AG10803 (cell line): Measurements from ENCODE around the gene GMDS.
A peak's percentile ranks its signal among the peaks of the same experiment; 100 is the strongest.

ENCODE experiments used
- DNase-seq: peaks from one replicate; pipeline ENCODE4 v3.0.0; 2010; ENCODE audit warnings: low read depth
- H3K4me3 ChIP-seq: 2 replicates; pipeline ENCODE4 v1.5.1; 2011; ENCODE audit warnings: mild to moderate bottlenecking, low read length, control low read depth
- CTCF ChIP-seq: conservative IDR thresholded peaks from 2 replicates; pipeline ENCODE4 v1.5.1; 2011; ENCODE audit warnings: mild to moderate bottlenecking, low read length, control low read depth, inconsistent platforms

GMDS gene

GRCh38 chr6:2168480-2168879, 76.9 kb downstream of the GMDS start:
- H3K4me3 ChIP-seq: no peak overlapping the region
- no peak for TF ChIP-seq CTCF
- DNase-seq: peak; percentile 34

- no peak overlapping the region for H3K4me3 ChIP-seq
- no peak for DNase-seq
- TF ChIP-seq CTCF: no peak
Measured at GRCh38 chr6:2166717-2167116, 78.7 kb downstream of the GMDS start.

DNA sequence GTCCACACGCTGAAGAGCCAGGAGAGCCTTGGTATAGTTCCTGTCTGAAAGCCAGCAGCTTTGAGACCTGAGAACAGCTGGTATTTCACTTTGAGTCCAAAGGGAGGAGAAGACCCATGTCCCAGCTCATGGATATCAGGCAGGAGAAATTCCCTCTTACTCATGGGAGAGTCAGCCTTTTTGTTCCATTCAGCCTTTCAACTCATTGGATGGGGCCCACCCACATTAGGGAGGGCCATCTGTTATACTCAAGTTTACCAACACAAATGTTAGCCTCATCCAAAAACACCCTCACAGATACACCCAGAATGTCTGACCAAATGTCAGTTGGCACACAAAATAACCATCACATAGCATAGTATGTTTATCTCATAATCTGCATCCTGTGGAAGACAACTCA, 80.1 kb downstream of the GMDS start:
- no peak for DNase-seq
- no peak for TF ChIP-seq CTCF
- H3K4me3 ChIP-seq: no peak overlapping the region

DNA sequence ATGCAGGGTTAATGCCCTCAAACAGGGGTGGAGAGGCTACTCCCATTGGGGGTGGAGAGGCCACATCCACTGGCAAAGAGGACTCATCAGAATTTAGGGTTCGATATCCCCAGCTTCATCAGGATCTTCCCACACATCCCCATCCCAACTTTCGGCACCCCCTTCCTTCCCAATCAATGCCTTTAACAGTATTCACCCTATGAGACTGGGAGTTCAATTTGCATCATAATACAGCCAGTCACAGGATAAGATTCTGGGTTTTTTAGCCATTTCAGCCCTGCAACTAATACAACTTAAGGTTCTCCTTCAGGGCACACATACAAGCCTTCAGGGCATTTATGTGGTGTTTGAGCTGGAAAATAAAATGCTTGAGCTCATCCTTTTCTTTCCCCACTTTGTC, 80.9 kb downstream of the GMDS start:
- no peak for DNase-seq
- H3K4me3 ChIP-seq: no peak overlapping the region
- no peak for TF ChIP-seq CTCF

DNA sequence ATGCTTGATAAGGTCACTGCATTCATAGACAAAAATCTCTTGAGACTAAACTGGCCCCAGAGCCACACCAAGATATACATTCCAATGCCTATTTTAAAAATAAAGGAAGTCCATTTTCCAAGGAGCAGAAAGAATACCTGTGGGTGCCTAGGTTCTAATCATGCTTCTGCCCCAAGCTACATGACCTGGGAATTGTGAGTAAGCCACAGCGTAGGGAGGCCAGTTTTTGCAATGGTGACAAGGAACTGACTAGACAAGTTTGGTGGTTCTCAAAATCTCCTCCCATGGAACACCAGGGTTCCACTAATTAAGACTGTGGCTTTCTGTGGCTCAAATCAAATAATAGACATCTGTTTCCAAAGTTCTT, 83.3 kb downstream of the GMDS start:
- TF ChIP-seq CTCF: no peak
- no peak for DNase-seq

DNA sequence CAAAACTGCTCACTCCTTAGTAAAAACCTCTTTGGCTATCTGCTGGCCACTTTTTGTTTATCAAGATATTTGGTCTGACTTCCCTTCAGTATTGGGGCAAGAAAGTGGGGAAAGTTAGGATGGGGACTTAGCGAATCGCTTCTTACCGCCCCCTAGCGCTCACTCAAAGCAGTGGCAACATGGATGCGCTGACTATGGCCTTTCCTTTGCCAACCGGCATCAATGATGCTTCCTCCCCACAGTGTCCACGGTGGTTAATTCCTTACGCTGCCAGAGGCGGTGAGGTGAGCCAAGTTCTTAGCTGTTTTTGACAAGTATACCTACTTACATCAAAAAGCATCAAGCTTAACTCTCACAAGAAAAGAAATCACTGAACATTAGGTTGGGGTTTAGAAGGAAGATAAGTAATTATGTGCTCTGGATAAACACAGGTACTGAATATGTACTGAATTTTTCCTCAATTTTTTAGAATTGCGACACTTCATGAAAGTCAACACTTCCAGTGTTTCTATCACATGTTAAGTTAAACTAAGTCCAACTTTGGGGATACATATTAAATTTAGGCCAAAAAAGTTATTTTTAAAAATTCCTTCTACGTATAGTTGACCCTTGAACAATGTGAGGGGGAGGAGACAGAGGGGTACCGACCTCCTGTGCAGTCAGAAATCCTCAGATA, 86.7 kb downstream of the GMDS start:
- DNase-seq: peak; percentile 13
- H3K4me3 ChIP-seq: no peak overlapping the region
- TF ChIP-seq CTCF: peak; percentile 48

More for the DNA sequence above, 83.3 kb downstream of the GMDS start:
- H3K4me3 ChIP-seq: no peak overlapping the region

DNA sequence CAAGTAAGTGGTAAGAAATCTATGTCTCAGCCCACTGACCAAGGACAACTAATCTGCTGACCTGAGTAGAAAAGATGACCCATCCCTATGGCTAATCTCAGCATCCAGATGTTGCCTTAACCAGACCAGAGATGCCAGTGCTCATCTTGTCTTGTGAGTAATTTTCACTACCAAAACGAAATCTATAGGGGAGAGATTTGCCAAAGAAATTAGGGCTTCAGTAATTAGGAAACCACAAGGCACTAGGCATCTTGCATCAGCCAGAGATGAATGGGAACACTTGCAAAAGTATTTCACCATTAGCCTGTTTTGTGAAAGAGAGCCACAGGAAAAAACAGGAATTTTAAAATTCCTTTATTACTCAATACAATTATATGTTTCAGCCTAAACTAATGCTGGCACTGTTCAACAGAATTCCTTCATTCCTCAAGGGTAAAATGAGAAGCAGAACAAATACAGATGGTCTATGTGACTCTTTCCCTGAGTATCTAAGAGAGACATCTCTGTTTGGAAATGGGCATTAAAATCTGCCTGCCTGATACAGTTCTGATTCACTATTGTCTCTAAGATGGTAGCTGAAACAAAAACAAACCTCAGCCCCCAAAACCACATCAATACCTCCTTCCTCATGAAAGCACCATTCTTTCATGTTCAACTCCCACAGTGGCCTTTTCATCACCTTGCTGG, 87.8 kb downstream of the GMDS start:
- TF ChIP-seq CTCF: no peak
- peak; percentile 97 for DNase-seq
- H3K4me3 ChIP-seq: no peak overlapping the region
